ENCODE results near the gene GOLGA8T.
"Not testable (repeated sequence)": the region's sequence is repeated elsewhere in the genome, so short reads cannot be mapped to it uniquely, and the experiment has no call there.

The GOLGA8T gene

DNA sequence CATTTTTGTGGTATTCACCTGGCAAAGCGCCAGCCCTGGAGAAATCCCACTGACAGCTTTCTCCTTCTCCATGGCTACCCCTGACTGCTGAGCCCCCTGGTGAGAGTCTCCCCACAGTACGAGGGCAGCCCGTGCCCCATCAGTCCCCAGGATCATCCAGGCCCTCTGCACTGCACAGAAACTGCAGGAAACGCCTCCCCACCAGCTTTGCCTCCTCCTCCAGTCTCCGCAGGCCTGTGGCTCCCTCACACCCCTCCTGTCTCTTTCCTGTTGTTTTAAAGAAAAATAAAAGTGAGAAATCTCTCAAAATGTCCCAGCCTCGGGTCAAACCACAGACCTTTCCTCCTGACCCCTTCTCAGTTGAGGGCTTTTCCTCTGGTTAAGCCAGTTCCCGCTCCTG is 29.4 kb downstream of the GOLGA8T start:
- not testable (repeated sequence) for H3K36me3 ChIP-seq (ENCODE audit: control insufficient read depth, insufficient read depth, low read length)

DNA sequence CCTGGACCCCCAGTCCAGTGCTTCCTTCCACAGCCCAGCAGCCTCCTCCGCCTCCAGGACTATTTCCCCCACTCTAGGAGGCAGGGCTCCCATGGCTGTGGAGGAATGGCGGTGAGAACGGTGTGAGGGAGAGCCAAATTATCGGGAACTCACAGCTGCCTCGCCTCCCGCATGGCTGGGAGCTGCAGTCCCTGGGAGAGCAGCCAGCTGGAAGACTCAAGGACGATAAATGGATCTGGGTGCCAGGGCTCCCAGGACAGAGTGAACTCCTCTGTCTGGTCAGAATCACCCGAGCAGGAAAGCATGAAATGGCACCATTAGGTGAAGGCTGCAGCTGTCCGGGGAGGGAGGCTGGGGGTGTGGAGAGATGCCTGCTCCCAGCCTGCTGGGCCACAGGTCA is 32.6 kb downstream of the GOLGA8T start:
- H3K4me3 ChIP-seq (ENCODE audit: insufficient read depth, low read depth, low read length); H3K27me3 ChIP-seq (ENCODE audit: control insufficient read depth, insufficient read depth, low read length, poor library complexity, severe bottlenecking); H3K36me3 ChIP-seq (ENCODE audit: control insufficient read depth, insufficient read depth, low read length); H3K27ac ChIP-seq (ENCODE audit: insufficient read depth, low read depth, low read length, poor library complexity, severe bottlenecking); H3K9me3 ChIP-seq (ENCODE audit: control insufficient read depth, low read length); H3K4me1 ChIP-seq (ENCODE audit: control insufficient read depth, insufficient read depth, low read length): not testable (repeated sequence)
- WGBS, 2 experiments, result no CpG with 5 or more reads among the region's 9 CpGs

More for the DNA sequence above, 29.4 kb downstream of the GOLGA8T start:
- not testable (repeated sequence) for H3K27ac ChIP-seq (ENCODE audit: insufficient read depth, low read depth, low read length, poor library complexity, severe bottlenecking); H3K4me1 ChIP-seq (ENCODE audit: control insufficient read depth, insufficient read depth, low read length); H3K9me3 ChIP-seq (ENCODE audit: control insufficient read depth, low read length); H3K27me3 ChIP-seq (ENCODE audit: control insufficient read depth, insufficient read depth, low read length, poor library complexity, severe bottlenecking); H3K4me3 ChIP-seq (ENCODE audit: insufficient read depth, low read depth, low read length)
- no CpG with 5 or more reads among the region's 7 CpGs for WGBS, 2 experiments

DNA sequence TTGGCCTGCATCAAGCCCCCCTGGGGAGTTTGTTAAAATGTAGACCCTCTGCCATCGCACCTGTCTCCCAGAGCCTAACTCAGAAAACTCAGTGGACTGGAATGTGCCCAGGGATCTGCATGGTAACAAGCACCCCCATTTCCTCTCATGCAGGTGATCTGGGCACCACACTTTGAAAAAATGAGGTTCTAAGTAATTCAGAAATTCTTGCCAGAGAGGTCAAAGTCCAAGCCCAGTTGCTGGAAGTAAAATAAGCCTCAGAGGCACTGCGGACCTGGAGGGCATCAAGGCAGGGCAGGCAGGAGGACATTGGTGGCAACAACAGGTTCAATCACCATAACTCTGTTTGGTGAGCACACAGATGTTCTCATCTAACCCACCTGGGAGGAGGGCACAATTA is 33.0 kb downstream of the GOLGA8T start:
- not testable (repeated sequence) for H3K27me3 ChIP-seq (ENCODE audit: control insufficient read depth, insufficient read depth, low read length, poor library complexity, severe bottlenecking); H3K27ac ChIP-seq (ENCODE audit: insufficient read depth, low read depth, low read length, poor library complexity, severe bottlenecking); H3K4me1 ChIP-seq (ENCODE audit: control insufficient read depth, insufficient read depth, low read length); H3K4me3 ChIP-seq (ENCODE audit: insufficient read depth, low read depth, low read length); H3K9me3 ChIP-seq (ENCODE audit: control insufficient read depth, low read length); H3K36me3 ChIP-seq (ENCODE audit: control insufficient read depth, insufficient read depth, low read length)
- WGBS, 2 experiments, result no CpG with 5 or more reads among the region's 2 CpGs

DNA sequence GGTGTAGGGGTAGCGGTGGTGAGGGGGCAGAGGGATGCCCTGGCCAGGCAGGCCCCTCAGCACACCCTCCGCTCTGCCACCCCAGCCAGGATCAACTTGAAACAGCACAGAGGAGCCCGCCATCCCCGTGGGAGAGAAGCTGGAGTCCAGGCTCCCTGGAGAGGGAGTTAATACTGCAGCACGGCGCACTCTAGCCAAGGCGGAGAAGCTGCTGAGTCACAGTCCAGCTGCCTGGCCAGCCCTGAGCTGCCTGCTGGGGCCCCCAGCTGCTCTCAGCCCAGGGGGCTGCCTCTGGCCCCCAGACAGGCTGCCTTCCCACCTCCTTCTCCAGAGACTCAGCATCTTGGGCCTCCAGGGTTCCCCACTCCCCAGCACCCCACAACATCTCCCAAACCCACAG is 36.6 kb downstream of the GOLGA8T start:
- H3K27ac ChIP-seq (ENCODE audit: insufficient read depth, low read depth, low read length, poor library complexity, severe bottlenecking); H3K4me1 ChIP-seq (ENCODE audit: control insufficient read depth, insufficient read depth, low read length); H3K9me3 ChIP-seq (ENCODE audit: control insufficient read depth, low read length); H3K27me3 ChIP-seq (ENCODE audit: control insufficient read depth, insufficient read depth, low read length, poor library complexity, severe bottlenecking); H3K4me3 ChIP-seq (ENCODE audit: insufficient read depth, low read depth, low read length); H3K36me3 ChIP-seq (ENCODE audit: control insufficient read depth, insufficient read depth, low read length): not testable (repeated sequence)
- no CpG with 5 or more reads among the region's 7 CpGs for WGBS, 2 experiments

DNA sequence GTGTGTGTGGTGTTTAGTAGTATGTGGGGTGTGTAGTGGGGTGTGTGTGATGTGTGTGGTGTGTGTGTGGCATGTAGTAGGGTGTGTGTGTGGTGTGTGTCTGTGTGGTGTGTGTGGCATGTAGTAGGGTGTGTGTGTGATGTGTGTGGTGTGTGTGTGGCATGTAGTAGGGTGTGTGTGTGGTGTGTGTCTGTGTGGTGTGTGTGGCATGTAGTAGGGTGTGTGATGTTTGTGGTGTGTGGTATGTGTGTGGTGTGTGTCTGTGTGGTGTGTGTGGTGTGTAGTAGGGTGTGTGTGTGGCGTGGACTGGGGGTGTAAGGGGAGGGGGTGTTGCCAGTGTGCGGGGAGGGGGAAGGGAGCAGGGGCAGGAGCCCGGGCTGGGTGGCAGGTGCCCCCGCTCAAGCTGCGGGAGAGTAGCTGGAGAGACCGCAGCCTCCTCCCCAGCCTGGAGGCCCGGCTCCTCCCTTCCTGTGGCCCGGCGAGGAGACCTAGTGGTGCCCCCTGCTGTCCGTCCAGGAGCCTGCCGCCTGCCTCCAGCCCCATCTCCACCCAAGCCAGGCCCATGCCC is 38.3 kb downstream of the GOLGA8T start:
- H3K9me3 ChIP-seq (ENCODE audit: control insufficient read depth, low read length); H3K27me3 ChIP-seq (ENCODE audit: control insufficient read depth, insufficient read depth, low read length, poor library complexity, severe bottlenecking); H3K36me3 ChIP-seq (ENCODE audit: control insufficient read depth, insufficient read depth, low read length); H3K4me1 ChIP-seq (ENCODE audit: control insufficient read depth, insufficient read depth, low read length); H3K27ac ChIP-seq (ENCODE audit: insufficient read depth, low read depth, low read length, poor library complexity, severe bottlenecking); H3K4me3 ChIP-seq (ENCODE audit: insufficient read depth, low read depth, low read length): not testable (repeated sequence)
- WGBS, 2 experiments, result 9 to 10% methylated on average over 5 to 6 of the region's 11 CpGs

DNA sequence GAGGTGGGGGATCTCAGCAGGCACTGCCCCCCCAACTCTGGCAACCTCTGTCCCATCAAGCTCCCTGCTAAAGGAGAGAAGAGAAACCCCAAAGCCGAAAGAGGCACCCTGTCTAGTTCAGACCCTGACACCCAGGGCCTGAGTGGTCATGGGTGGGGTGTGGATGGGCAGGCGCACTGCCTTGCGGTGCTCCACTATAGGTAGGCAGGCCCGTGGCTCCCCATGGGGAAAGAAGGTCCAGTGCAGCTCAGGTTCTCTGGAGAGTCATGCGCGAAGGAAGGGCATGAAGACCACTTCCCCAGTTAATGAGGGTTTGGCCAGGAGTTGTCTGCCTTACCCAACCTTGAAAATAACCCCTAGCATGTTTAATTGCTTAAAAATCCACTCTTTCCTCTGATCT is 40.4 kb downstream of the GOLGA8T start:
- 96 to 100% methylated on average over 2 to 5 of the region's 6 CpGs for WGBS, 2 experiments
- not testable (repeated sequence) for H3K4me1 ChIP-seq (ENCODE audit: control insufficient read depth, insufficient read depth, low read length); H3K4me3 ChIP-seq (ENCODE audit: insufficient read depth, low read depth, low read length); H3K27me3 ChIP-seq (ENCODE audit: control insufficient read depth, insufficient read depth, low read length, poor library complexity, severe bottlenecking); H3K9me3 ChIP-seq (ENCODE audit: control insufficient read depth, low read length); H3K36me3 ChIP-seq (ENCODE audit: control insufficient read depth, insufficient read depth, low read length); H3K27ac ChIP-seq (ENCODE audit: insufficient read depth, low read depth, low read length, poor library complexity, severe bottlenecking)

DNA sequence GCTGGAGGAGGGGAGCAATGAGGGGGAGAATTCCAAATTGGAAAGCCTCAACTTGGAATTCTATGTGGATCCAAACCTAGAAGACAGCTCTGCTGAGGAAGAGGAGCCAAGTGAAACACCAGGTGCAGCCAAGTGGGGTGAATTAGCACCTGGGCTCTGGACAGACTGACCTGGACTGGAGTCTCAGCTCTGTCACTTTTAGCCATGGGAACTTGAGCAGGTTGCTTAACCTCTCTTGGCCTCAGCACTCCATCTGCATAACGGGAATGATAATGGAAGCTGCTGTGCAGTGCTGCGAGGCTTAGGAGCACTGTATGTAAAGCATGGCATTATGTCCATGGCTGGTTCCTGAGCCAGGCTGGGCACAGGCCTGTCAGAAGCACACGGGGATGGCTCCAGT is 41.8 kb downstream of the GOLGA8T start:
- H3K4me3 ChIP-seq (ENCODE audit: insufficient read depth, low read depth, low read length); H3K27ac ChIP-seq (ENCODE audit: insufficient read depth, low read depth, low read length, poor library complexity, severe bottlenecking); H3K4me1 ChIP-seq (ENCODE audit: control insufficient read depth, insufficient read depth, low read length); H3K36me3 ChIP-seq (ENCODE audit: control insufficient read depth, insufficient read depth, low read length); H3K9me3 ChIP-seq (ENCODE audit: control insufficient read depth, low read length); H3K27me3 ChIP-seq (ENCODE audit: control insufficient read depth, insufficient read depth, low read length, poor library complexity, severe bottlenecking): not testable (repeated sequence)
- no CpG with 5 or more reads among the region's 3 CpGs for WGBS, 2 experiments

DNA sequence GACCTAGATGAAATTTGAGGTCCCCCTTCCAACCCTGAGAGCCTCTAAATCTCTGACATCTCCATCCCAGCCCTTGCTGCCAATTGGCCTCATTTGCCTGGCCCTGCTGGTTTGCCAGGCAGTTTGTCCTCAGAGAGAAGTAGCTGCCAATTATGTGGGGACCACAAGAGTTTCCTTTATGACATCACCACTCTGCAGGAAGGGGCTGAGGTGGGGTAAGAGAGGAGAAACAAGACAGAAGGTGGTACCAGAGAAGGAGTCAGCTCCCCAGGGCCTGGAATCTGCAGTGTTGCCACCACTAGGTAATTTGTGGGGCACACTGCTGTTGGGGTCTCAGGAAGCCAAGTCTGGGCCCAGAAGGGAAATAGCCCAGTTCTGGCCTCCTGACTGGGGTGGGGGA is 45.0 kb downstream of the GOLGA8T start:
- not testable (repeated sequence) for H3K27ac ChIP-seq (ENCODE audit: insufficient read depth, low read depth, low read length, poor library complexity, severe bottlenecking); H3K4me3 ChIP-seq (ENCODE audit: insufficient read depth, low read depth, low read length); H3K27me3 ChIP-seq (ENCODE audit: control insufficient read depth, insufficient read depth, low read length, poor library complexity, severe bottlenecking); H3K36me3 ChIP-seq (ENCODE audit: control insufficient read depth, insufficient read depth, low read length); H3K4me1 ChIP-seq (ENCODE audit: control insufficient read depth, insufficient read depth, low read length); H3K9me3 ChIP-seq (ENCODE audit: control insufficient read depth, low read length)

DNA sequence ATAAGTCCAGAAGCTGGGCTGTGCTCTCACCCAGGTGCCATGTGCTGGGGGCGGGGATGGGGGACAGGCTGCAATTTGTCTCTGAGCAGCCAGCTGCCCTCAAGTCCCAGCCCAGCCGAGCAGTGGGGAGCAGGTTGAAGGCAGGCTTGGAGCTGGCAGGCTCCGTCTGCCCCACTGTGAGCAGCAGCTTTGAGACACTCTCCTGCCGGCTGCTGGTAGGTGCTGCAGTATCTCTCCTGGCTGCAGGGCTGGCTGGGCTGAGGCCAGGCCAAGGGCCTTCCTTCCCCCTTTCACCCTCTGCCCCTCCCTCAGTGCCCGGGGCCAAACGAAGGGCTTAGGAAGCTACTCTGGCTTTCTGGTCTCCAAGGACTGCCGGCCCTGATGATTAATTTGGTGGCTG is 50.6 kb downstream of the GOLGA8T start:
- H3K27me3 ChIP-seq (ENCODE audit: control insufficient read depth, insufficient read depth, low read length, poor library complexity, severe bottlenecking); H3K4me1 ChIP-seq (ENCODE audit: control insufficient read depth, insufficient read depth, low read length); H3K9me3 ChIP-seq (ENCODE audit: control insufficient read depth, low read length); H3K27ac ChIP-seq (ENCODE audit: insufficient read depth, low read depth, low read length, poor library complexity, severe bottlenecking); H3K4me3 ChIP-seq (ENCODE audit: insufficient read depth, low read depth, low read length); H3K36me3 ChIP-seq (ENCODE audit: control insufficient read depth, insufficient read depth, low read length): not testable (repeated sequence)
- WGBS, 2 experiments, result no CpG with 5 or more reads among the region's 7 CpGs

DNA sequence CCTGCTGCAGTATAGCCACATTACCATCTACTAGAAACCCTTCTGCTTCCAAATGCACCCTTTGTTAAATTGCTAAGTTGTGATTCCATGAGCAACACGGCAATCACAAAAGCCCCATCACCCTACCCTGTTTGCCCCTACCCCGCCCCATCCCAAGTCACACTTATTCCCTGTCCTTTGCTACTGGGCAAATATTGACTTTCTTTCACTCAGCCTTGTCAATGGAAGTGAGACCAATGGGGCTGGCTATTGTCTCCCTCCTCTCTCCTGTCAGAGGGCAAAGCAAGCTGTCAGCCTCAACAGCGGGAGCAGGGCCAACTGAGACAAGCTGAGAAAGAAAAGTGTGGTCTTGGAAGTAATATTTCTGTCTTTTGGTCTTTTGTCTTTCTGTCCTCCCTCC is 52.6 kb downstream of the GOLGA8T start:
- not testable (repeated sequence) for H3K36me3 ChIP-seq (ENCODE audit: control insufficient read depth, insufficient read depth, low read length); H3K9me3 ChIP-seq (ENCODE audit: control insufficient read depth, low read length); H3K4me3 ChIP-seq (ENCODE audit: insufficient read depth, low read depth, low read length); H3K27ac ChIP-seq (ENCODE audit: insufficient read depth, low read depth, low read length, poor library complexity, severe bottlenecking); H3K4me1 ChIP-seq (ENCODE audit: control insufficient read depth, insufficient read depth, low read length)
- WGBS, 2 experiments, result 13 to 27% methylated on average over 1 of the region's 3 CpGs
- H3K27me3 ChIP-seq (ENCODE audit: control insufficient read depth, insufficient read depth, low read length, poor library complexity, severe bottlenecking), result peaks cover 10% of the 10 kb centered on the region

DNA sequence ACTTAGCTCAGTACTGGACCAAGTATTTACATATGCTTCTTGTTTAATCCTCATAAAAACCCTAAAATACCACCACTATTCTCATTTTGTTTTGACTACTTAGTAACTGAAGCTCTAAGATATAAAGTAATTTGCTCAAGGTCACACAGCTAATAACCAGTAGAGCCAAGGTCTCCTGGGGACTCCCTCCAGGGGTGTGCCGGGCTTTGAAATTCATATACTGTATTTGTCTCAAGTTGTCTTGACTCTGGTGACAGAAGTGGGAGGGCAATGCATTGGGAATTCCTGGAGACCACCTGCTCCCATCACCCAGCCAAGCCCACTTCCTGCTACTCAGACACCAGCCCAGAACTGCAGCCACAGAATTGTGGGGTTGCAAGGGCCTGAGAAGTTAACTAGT is 54.9 kb downstream of the GOLGA8T start:
- H3K36me3 ChIP-seq (ENCODE audit: control insufficient read depth, insufficient read depth, low read length); H3K4me3 ChIP-seq (ENCODE audit: insufficient read depth, low read depth, low read length); H3K9me3 ChIP-seq (ENCODE audit: control insufficient read depth, low read length); H3K4me1 ChIP-seq (ENCODE audit: control insufficient read depth, insufficient read depth, low read length); H3K27ac ChIP-seq (ENCODE audit: insufficient read depth, low read depth, low read length, poor library complexity, severe bottlenecking): not testable (repeated sequence)
- WGBS, 2 experiments, result no CpG with 5 or more reads among the region's 1 CpG
- peaks cover 21% of the 10 kb centered on the region for H3K27me3 ChIP-seq (ENCODE audit: control insufficient read depth, insufficient read depth, low read length, poor library complexity, severe bottlenecking)

All from ectodermal cell (in vitro differentiated cells).